Lung (tissue), 12 donors: ENCODE results near the gene CXCL17. TPM values are rescaled to one million over a fixed set of nuclear protein-coding genes. Genes with fewer than 3 reads are reported as not detected.

Source experiments
- ATAC-seq: fragments of 200-7000 bp; cut with Tn5 transposase; one replicate; pipeline ENCODE4 v1.9.1; 2020; ENCODE audit warnings: moderate number of reproducible peaks; ENCODE audit not compliant: insufficient read depth, low FRiP score
- DNase-seq, 3 donors: peaks; one replicate each; pipeline ENCODE4 v3.0.0-alpha.2; 2013 to 2017
- H3K27ac ChIP-seq, 2 donors: one replicate each; pipeline ENCODE4 v1.5.1; 2013; ENCODE audit warnings: mild to moderate bottlenecking in 2 of 2, moderate library complexity in 2 of 2, control low read depth in 1 of 2, inconsistent platforms in 1 of 2, low read depth in 1 of 2, low read length in 1 of 2
- H3K27me3 ChIP-seq, 3 donors: one replicate each; pipeline ENCODE4 v1.5.1; 2013; ENCODE audit warnings: low read length in 2 of 3; ENCODE audit not compliant: control insufficient read depth in 3 of 3, insufficient read depth in 3 of 3
- H3K36me3 ChIP-seq, 4 donors: one replicate each; pipeline ENCODE4 v1.5.1; 2013; ENCODE audit warnings: low read length in 4 of 4, mild to moderate bottlenecking in 1 of 4, moderate library complexity in 1 of 4; ENCODE audit not compliant: control insufficient read depth in 4 of 4, insufficient read depth in 4 of 4
- H3K4me1 ChIP-seq, 5 donors: one replicate each; pipeline ENCODE4 v1.5.1; 2013; ENCODE audit warnings: low read length in 5 of 5, mild to moderate bottlenecking in 2 of 5, moderate library complexity in 1 of 5; ENCODE audit not compliant: control insufficient read depth in 5 of 5, insufficient read depth in 5 of 5
- H3K4me3 ChIP-seq: one replicate; pipeline ENCODE4 v1.5.1; 2013; ENCODE audit warnings: mild to moderate bottlenecking, control low read depth, moderate library complexity
- H3K9ac ChIP-seq, 2 donors: one replicate each; pipeline ENCODE4 v1.5.1; 2013; ENCODE audit warnings: low read length in 2 of 2, control low read depth in 1 of 2; ENCODE audit not compliant: insufficient read depth in 1 of 2
- H3K9me3 ChIP-seq, 4 donors: one replicate each; pipeline ENCODE4 v1.5.1; 2013; ENCODE audit warnings: low read length in 3 of 4, mild to moderate bottlenecking in 1 of 4, moderate library complexity in 1 of 4; ENCODE audit not compliant: control insufficient read depth in 4 of 4, insufficient read depth in 3 of 4
- CTCF ChIP-seq: IDR thresholded peaks from 2 replicates; pipeline ENCODE4 v1.5.1; 2012; ENCODE audit warnings: mild to moderate bottlenecking; ENCODE audit errors: control extremely low read depth, extremely low read depth
- WGBS, 2 donors: extraction: QIAGEN DNeasy Blood & Tissue Kit; methylation state at CpG; one replicate each; pipeline ENCODE4 v1.1.7; 2013; 5-methylcytosine and 5-hydroxymethylcytosine counted together
- polyA plus RNA-seq, 2 donors: library from polyadenylated mRNA; stranded (reverse); fragments of 200-250 nt; gene quantifications; one replicate each; pipeline ENCODE4 v1.2.1, GENCODE V29; 2013
- total RNA-seq, 2 donors: library from RNA; depleted of rRNA in 1 of 2; stranded (reverse); fragments of >200 nt in 1 of 2; gene quantifications; one replicate each; pipeline ENCODE4 v1.2.1, GENCODE V29; 2014 to 2021
- donor health status: control.
- donor health status: control.
- donor health status: Bipolar disorder and iron deficiency.
- donor health status: healthy.
- donor health status: DM: yes; HTN: yes; CAD: no.

CXCL17 gene
- total and polyA plus RNA-seq, 4 donors = 98.9 to 688 (median 221) TPM

GRCh38 chr19:42474743-42475142 is 32.0 kb upstream of the CXCL17 start:
- Histone ChIP-seq H3K4me3 (no peak overlapping the region), H3K4me1 (peaks cover 0 to 6% (median 0%) of the 10 kb centered on the region in 5 donors), H3K27me3 (no peaks in the 10 kb centered on the region), H3K36me3 (no peaks in the 10 kb centered on the region), H3K27ac (no peak overlapping the region), H3K9ac (no peak overlapping the region), H3K9me3 (no peaks in the 10 kb centered on the region)
- 85 to 88% methylated on average over 4 of the region's 4 CpGs for WGBS, 2 donors
- TF ChIP-seq CTCF = no peak
- no peak for DNase-seq
- ATAC-seq = no peak

- Histone ChIP-seq H3K9me3 (no peaks in the 10 kb centered on the region), H3K4me3 (no peak overlapping the region), H3K27me3 (no peaks in the 10 kb centered on the region), H3K4me1 (peaks cover 0 to 6% (median 0%) of the 10 kb centered on the region in 5 donors), H3K9ac (no peak overlapping the region), H3K27ac (no peak overlapping the region), H3K36me3 (no peaks in the 10 kb centered on the region)
- ATAC-seq = no peak
- WGBS, 2 donors = 81 to 86% methylated on average over 6 of the region's 6 CpGs
- DNase-seq = no peak
- no peak for TF ChIP-seq CTCF
These were observed 30.9 kb upstream of the CXCL17 start for GRCh38 chr19:42473686-42474085.

- H3K9me3 ChIP-seq = no peaks in the 10 kb centered on the region
- WGBS, 2 donors = 90 to 93% methylated on average over 7 of the region's 7 CpGs
- no peaks in the 10 kb centered on the region for H3K27me3 ChIP-seq
- no peak for DNase-seq
- no peak overlapping the region for H3K27ac ChIP-seq
- TF ChIP-seq CTCF = no peak
- no peak overlapping the region for H3K4me3 ChIP-seq
- ATAC-seq = no peak
- peaks cover 0 to 6% (median 0%) of the 10 kb centered on the region in 5 donors for H3K4me1 ChIP-seq
- no peak overlapping the region for H3K9ac ChIP-seq
- H3K36me3 ChIP-seq = no peaks in the 10 kb centered on the region
These were observed 29.8 kb upstream of the CXCL17 start for GRCh38 chr19:42472402-42473147.
